Gastrocnemius medialis (tissue), 4 donors: Measurements from ENCODE around the gene ATM.

Experiments used
- POLR2A ChIP-seq, 2 donors: fragments of 450-650 bp; IDR thresholded peaks; one replicate each; pipeline ENCODE4 v1.6.1; 2017; ENCODE audit warnings: antibody characterized with exemption in 2 of 2, mild to moderate bottlenecking in 2 of 2, moderate library complexity in 2 of 2
- TF ChIP-seq, protein P1 (sequence below), 5 experiments: fragments of 450-650 bp in 3 of 5; fragments of 200-600 bp in 2 of 5; sonication (generic) in 2 of 5; IDR thresholded peaks in 4 of 5; conservative IDR thresholded peaks in 1 of 5; 1 replicate in 4 of 5; 2 replicates in 1 of 5; pipeline ENCODE4 v1.5.1; 2016 to 2019; ENCODE audit warnings: antibody characterized with exemption in 5 of 5, mild to moderate bottlenecking in 3 of 5, moderate library complexity in 3 of 5

- TF ChIP-seq, protein P1, sequence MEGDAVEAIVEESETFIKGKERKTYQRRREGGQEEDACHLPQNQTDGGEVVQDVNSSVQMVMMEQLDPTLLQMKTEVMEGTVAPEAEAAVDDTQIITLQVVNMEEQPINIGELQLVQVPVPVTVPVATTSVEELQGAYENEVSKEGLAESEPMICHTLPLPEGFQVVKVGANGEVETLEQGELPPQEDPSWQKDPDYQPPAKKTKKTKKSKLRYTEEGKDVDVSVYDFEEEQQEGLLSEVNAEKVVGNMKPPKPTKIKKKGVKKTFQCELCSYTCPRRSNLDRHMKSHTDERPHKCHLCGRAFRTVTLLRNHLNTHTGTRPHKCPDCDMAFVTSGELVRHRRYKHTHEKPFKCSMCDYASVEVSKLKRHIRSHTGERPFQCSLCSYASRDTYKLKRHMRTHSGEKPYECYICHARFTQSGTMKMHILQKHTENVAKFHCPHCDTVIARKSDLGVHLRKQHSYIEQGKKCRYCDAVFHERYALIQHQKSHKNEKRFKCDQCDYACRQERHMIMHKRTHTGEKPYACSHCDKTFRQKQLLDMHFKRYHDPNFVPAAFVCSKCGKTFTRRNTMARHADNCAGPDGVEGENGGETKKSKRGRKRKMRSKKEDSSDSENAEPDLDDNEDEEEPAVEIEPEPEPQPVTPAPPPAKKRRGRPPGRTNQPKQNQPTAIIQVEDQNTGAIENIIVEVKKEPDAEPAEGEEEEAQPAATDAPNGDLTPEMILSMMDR (IDR thresholded peaks at IDR 0.05 in 4 of 5, conservative IDR thresholded peaks at IDR 0.05 in 1 of 5), result no peak
- no peak for TF ChIP-seq POLR2A (IDR thresholded peaks at IDR 0.05)
Observed at GRCh38 chr11:108302121-108302785, 79.4 kb downstream of the ATM start.
